Cardiac muscle cell (in vitro differentiated cells and primary cell): ENCODE data around the gene FOSL2. TPM values are rescaled to one million over a fixed set of nuclear protein-coding genes. Genes with fewer than 3 reads are reported as not detected.

Experiments used
- DNase-seq, 2 donors: peaks; one replicate each; pipeline versions ENCODE4 v3.0.0 to v3.0.0-alpha.2; 2010 to 2017; ENCODE audit warnings: low read depth in 1 of 2, low spot score in 1 of 2
- H3K27ac ChIP-seq: fragments of 200-600 bp; sonication (generic); 2 replicates; pipeline ENCODE4 v1.5.1; 2016
- H3K27me3 ChIP-seq: fragments of 200-600 bp; sonication (generic); 2 replicates; pipeline ENCODE4 v1.6.0; 2016; ENCODE audit warnings: control low read depth
- H3K36me3 ChIP-seq: fragments of 200-600 bp; sonication (generic); 2 replicates; pipeline ENCODE4 v1.5.1; 2016; ENCODE audit warnings: control low read depth
- H3K4me1 ChIP-seq: fragments of 200-600 bp; sonication (generic); 2 replicates; pipeline ENCODE4 v1.8.1; 2017; ENCODE audit warnings: low read depth, mild to moderate bottlenecking, mixed run types
- H3K4me3 ChIP-seq: fragments of 200-600 bp; sonication (generic); 2 replicates; pipeline ENCODE4 v1.5.1; 2016; ENCODE audit warnings: mild to moderate bottlenecking
- H3K9me3 ChIP-seq: fragments of 200-600 bp; sonication (generic); 2 replicates; pipeline ENCODE4 v1.5.1; 2017; ENCODE audit warnings: low read depth, mild to moderate bottlenecking, control low read depth
- polyA plus RNA-seq: library from polyadenylated mRNA; unstranded; fragments of >200 nt; fragmentation: Nextera tagmentation; extraction: Ambion mirVana; gene quantifications from 2 replicates; pipeline ENCODE4 v1.2.1, GENCODE V29; 2016
- total RNA-seq: library from RNA; depleted of rRNA; stranded (reverse); fragments of >200 nt; gene quantifications from 2 replicates; pipeline ENCODE4 v1.2.3, GENCODE V29; 2016
- TF ChIP-seq, protein P1 (sequence below): IDR thresholded peaks from 2 replicates; pipeline ENCODE4 v1.5.1; 2012; ENCODE audit warnings: low read depth, mild to moderate bottlenecking, low read length

Gene FOSL2
- total and polyA plus RNA-seq, 2 experiments from 2014 or later = 2.0 to 3.5 TPM

DNA sequence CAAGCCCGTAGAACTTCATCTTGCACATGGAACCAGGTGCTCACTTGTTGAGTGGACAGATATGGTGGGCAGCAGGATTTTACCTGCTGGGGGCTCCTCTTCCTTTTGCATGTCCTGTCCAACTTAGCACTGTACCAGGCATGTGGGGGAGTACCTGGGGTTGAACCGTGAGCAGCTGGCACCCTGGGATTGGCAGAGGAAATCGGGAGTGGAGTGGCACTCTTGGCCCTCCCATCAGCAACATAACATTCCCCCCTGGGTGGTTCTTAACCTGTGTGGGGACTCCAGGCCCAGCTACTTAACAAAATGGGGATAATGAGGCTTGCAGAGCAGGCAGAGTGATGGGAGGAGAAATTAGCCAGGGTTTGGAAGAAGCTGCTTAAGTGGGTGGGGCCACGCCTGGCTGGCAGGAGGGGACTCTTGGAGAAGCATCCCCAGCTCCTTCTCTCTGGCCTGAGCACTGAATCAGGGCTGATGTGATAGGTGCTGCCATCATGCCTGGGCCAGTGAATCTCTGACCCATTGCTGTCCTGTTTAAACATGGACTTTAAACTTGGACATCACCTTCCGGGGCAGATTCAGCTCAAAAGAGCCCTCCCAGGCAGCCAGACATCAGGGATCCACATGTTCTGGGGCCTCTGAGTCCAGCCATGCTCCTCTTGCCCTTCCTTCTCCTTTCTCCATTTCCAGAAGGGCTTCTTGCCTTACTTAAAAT lies 15.5 kb downstream of the FOSL2 start:
- H3K36me3 ChIP-seq = peaks cover 5% of the 10 kb centered on the region

DNA sequence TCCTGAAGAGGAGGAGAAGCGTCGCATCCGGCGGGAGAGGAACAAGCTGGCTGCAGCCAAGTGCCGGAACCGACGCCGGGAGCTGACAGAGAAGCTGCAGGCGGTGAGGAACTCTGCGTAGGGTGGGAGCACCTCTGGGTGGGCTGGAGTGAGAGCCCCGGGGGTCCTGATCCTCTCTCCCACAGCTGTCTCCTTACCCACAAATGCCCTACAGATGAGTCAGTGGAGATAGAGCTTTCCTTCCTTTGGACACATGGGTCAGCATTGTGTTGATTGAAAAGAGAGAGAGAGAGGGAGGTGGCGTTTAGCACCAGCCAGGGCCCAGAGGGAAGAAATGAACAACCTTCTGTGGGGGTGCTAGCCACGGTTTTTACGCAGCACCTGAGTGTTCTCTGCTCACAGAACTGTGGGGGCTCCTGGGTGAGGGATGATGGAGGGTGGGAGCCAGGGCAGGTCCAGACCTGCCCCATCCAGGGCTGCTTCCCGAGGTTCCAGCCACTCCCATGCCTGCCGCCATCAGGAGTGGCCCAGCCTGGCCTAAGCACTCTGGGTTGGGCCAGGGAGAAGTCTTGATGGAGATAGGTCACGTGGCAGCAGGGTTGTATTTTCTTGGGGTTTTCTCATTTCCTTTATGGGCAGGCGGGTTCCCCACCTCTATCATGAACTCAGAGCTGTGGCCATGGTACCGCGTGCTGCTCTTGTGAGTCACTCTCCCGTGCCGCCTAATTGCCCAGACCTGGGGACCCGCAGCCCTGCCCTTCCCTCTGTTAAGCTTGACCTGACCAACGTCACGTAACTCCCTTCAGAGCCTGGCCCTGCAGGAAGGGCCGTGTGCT lies 16.3 kb downstream of the FOSL2 start:
- TF ChIP-seq, protein P1, sequence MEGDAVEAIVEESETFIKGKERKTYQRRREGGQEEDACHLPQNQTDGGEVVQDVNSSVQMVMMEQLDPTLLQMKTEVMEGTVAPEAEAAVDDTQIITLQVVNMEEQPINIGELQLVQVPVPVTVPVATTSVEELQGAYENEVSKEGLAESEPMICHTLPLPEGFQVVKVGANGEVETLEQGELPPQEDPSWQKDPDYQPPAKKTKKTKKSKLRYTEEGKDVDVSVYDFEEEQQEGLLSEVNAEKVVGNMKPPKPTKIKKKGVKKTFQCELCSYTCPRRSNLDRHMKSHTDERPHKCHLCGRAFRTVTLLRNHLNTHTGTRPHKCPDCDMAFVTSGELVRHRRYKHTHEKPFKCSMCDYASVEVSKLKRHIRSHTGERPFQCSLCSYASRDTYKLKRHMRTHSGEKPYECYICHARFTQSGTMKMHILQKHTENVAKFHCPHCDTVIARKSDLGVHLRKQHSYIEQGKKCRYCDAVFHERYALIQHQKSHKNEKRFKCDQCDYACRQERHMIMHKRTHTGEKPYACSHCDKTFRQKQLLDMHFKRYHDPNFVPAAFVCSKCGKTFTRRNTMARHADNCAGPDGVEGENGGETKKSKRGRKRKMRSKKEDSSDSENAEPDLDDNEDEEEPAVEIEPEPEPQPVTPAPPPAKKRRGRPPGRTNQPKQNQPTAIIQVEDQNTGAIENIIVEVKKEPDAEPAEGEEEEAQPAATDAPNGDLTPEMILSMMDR = no peak
- Histone ChIP-seq H3K4me1 (no peaks in the 10 kb centered on the region), H3K27me3 (no peaks in the 10 kb centered on the region), H3K36me3 (peaks cover 5% of the 10 kb centered on the region), H3K27ac (no peak overlapping the region), H3K4me3 (no peak overlapping the region), H3K9me3 (no peaks in the 10 kb centered on the region)
- DNase-seq = peak in 1 of 2 donors; percentile 66

More for the DNA sequence above, 15.5 kb downstream of the FOSL2 start:
- Histone ChIP-seq H3K27ac (no peak overlapping the region), H3K9me3 (no peaks in the 10 kb centered on the region), H3K4me1 (no peaks in the 10 kb centered on the region), H3K27me3 (no peaks in the 10 kb centered on the region), H3K4me3 (no peak overlapping the region)
- no peak for DNase-seq
- TF ChIP-seq, protein P1 = no peak

DNA sequence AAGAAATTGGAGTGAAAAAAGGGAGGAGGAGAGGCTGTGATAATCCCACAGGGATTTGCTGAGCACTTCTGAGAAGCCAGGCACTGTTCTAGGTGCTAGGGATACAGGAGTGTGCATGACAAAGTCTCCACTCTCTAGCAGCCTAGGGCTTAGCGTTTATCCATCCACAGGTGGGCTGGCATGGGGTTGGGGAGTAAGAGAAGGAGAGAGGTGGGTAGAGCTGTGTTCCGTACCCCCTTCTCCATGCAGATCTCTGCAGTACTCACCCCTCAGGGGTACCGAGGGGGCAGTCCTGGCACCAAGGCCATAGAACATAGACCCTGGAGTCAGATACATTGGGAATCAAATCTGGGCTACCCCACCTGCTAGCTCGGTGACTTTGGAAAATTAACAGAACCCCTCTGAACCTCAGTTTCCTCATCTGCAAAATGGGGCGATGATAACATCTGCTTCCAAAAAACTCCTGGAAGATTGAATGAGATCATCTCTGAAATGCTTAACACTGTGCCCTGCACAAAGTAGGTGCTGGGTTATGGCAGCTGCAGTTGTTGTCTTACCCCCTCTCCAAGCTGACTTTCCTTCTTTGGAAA lies 18.6 kb downstream of the FOSL2 start:
- TF ChIP-seq, protein P1 = no peak
- Histone ChIP-seq H3K27me3 (no peaks in the 10 kb centered on the region), H3K4me1 (no peaks in the 10 kb centered on the region), H3K36me3 (peaks cover 5% of the 10 kb centered on the region), H3K4me3 (no peak overlapping the region), H3K9me3 (no peaks in the 10 kb centered on the region), H3K27ac (no peak overlapping the region)
- no peak for DNase-seq

DNA sequence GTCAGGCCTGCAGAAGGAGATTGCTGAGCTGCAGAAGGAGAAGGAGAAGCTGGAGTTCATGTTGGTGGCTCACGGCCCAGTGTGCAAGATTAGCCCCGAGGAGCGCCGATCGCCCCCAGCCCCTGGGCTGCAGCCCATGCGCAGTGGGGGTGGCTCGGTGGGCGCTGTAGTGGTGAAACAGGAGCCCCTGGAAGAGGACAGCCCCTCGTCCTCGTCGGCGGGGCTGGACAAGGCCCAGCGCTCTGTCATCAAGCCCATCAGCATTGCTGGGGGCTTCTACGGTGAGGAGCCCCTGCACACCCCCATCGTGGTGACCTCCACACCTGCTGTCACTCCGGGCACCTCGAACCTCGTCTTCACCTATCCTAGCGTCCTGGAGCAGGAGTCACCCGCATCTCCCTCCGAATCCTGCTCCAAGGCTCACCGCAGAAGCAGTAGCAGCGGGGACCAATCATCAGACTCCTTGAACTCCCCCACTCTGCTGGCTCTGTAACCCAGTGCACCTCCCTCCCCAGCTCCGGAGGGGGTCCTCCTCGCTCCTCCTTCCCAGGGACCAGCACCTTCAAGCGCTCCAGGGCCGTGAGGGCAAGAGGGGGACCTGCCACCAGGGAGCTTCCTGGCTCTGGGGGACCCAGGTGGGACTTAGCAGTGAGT lies 19.4 kb downstream of the FOSL2 start:
- TF ChIP-seq, protein P1 = no peak
- H3K36me3 ChIP-seq = peaks cover 5% of the 10 kb centered on the region
- no peaks in the 10 kb centered on the region for H3K9me3 ChIP-seq

DNA sequence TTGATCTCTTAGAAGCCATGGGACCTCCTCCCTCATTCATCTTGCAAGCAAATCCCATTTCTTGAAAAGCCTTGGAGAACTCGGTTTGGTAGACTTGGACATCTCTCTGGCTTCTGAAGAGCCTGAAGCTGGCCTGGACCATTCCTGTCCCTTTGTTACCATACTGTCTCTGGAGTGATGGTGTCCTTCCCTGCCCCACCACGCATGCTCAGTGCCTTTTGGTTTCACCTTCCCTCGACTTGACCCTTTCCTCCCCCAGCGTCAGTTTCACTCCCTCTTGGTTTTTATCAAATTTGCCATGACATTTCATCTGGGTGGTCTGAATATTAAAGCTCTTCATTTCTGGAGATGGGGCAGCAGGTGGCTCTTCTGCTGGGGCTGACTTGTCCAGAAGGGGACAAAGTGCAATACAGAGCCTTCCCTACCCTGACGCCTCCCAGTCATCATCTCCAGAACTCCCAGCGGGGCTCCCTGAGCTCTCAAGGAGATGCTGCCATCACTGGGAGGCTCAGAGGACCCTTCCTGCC lies 20.0 kb downstream of the FOSL2 start:
- H3K36me3 ChIP-seq = peaks cover 5% of the 10 kb centered on the region
- H3K4me1 ChIP-seq = no peaks in the 10 kb centered on the region
- no peak overlapping the region for H3K4me3 ChIP-seq

More for the DNA sequence above, 19.4 kb downstream of the FOSL2 start:
- Histone ChIP-seq H3K4me1 (no peaks in the 10 kb centered on the region), H3K4me3 (no peak overlapping the region), H3K27me3 (no peaks in the 10 kb centered on the region), H3K27ac (no peak overlapping the region)
- no peak for DNase-seq

More for the DNA sequence above, 20.0 kb downstream of the FOSL2 start:
- Histone ChIP-seq H3K9me3 (no peaks in the 10 kb centered on the region), H3K27me3 (no peaks in the 10 kb centered on the region), H3K27ac (no peak overlapping the region)
- TF ChIP-seq, protein P1 = no peak
- no peak for DNase-seq
